GM19324 (cell line): Measurements from ENCODE around the gene SCRN1.
"Not testable (repeated sequence)": the region's sequence is repeated elsewhere in the genome, so short reads cannot be mapped to it uniquely, and the experiment has no call there.

Source experiments
- ATAC-seq: cut with Tn5 transposase; IDR thresholded peaks from one replicate; pipeline ENCODE4 v1.9.1; 2021; ENCODE audit warnings: mild to moderate bottlenecking, moderate library complexity; ENCODE audit not compliant: unreplicated experiment, low FRiP score

Gene SCRN1

GRCh38 chr7:29896685-29897411 lies 92.8 kb downstream of the SCRN1 start:
- no peak for ATAC-seq

- ATAC-seq: no peak
Measured at GRCh38 chr7:29895559-29895958, 94.0 kb downstream of the SCRN1 start.

GRCh38 chr7:29894256-29894655 lies 95.3 kb downstream of the SCRN1 start:
- no peak for ATAC-seq

GRCh38 chr7:29893351-29893965 lies 96.1 kb downstream of the SCRN1 start:
- ATAC-seq: no peak

- ATAC-seq: no peak
Measured at GRCh38 chr7:29892231-29892630, 97.4 kb downstream of the SCRN1 start.

GRCh38 chr7:29891766-29892165 lies 97.8 kb downstream of the SCRN1 start:
- no peak for ATAC-seq

GRCh38 chr7:29890786-29891185 lies 98.8 kb downstream of the SCRN1 start:
- ATAC-seq: not testable (repeated sequence)

GRCh38 chr7:29890251-29890650 lies 99.3 kb downstream of the SCRN1 start:
- ATAC-seq: no peak

GRCh38 chr7:29889288-29889687 lies 100.3 kb downstream of the SCRN1 start:
- ATAC-seq: no peak

- ATAC-seq: no peak
Measured at GRCh38 chr7:29888006-29888405, 101.6 kb downstream of the SCRN1 start.

GRCh38 chr7:29886827-29887226 lies 102.8 kb downstream of the SCRN1 start:
- ATAC-seq: no peak

- ATAC-seq: no peak
Measured at GRCh38 chr7:29885626-29886025, 104.0 kb downstream of the SCRN1 start.

GRCh38 chr7:29884399-29885272 lies 105.0 kb downstream of the SCRN1 start:
- ATAC-seq: no peak

GRCh38 chr7:29883462-29884398 lies 105.9 kb downstream of the SCRN1 start:
- ATAC-seq: no peak

- no peak for ATAC-seq
Measured at GRCh38 chr7:29882481-29882880, 107.1 kb downstream of the SCRN1 start.

GRCh38 chr7:29881724-29882123 lies 107.9 kb downstream of the SCRN1 start:
- ATAC-seq: no peak

- no peak for ATAC-seq
Measured at GRCh38 chr7:29879609-29880008, 110.0 kb downstream of the SCRN1 start.

GRCh38 chr7:29878081-29878688 lies 111.4 kb downstream of the SCRN1 start:
- ATAC-seq: no peak

GRCh38 chr7:29877196-29877595 lies 112.4 kb downstream of the SCRN1 start:
- no peak for ATAC-seq

GRCh38 chr7:29875741-29876140 lies 113.9 kb downstream of the SCRN1 start:
- ATAC-seq: no peak
